T-cell (primary cell): ENCODE data around the gene SMIM14. TPM values are rescaled to one million over a fixed set of nuclear protein-coding genes. Genes with fewer than 3 reads are reported as not detected.

ENCODE experiments used
- ATAC-seq, 4 experiments: fragments of 200-7000 bp in 3 of 4; fragments of 150-1000 bp in 1 of 4; cut with Tn5 transposase; replicated peaks in 1 of 4; 1 replicate in 3 of 4; 2 replicates in 1 of 4; pipeline ENCODE4 v1.10.0; 2021; ENCODE audit warnings: moderate library complexity in 3 of 4, mild to moderate bottlenecking in 2 of 4, moderate number of reproducible peaks in 1 of 4
- CTCF ChIA-PET, 2 donors: fragments of 300-600 bp; sonication (Branson Sonifier 250); formaldehyde crosslinking; loops; one replicate each; lab custom pipeline; 2022; ENCODE audit warnings: antibody characterized with exemption in 2 of 2; lab: Charles Lee
- POLR2A ChIA-PET, 2 donors: fragments of 300-600 bp; sonication (Branson Sonifier 250); formaldehyde crosslinking; loops; one replicate each; lab custom pipeline; 2022; ENCODE audit warnings: antibody characterized with exemption in 2 of 2; lab: Charles Lee
- DNase-seq, 35 experiments: peaks; one replicate each; pipeline versions ENCODE4 v3.0.0 to v3.0.0-alpha.2; 2013 to 2023
- H3K27ac ChIP-seq: one replicate; pipeline ENCODE4 v1.5.1; 2013; ENCODE audit warnings: low read length
- H3K27me3 ChIP-seq, 2 experiments: replicated peaks in 1 of 2; 1 replicate in 1 of 2; 2 replicates in 1 of 2; pipeline versions ENCODE4 v1.6.1 to v1.7.0; 2013; ENCODE audit warnings: low read length in 1 of 2, mixed read lengths in 1 of 2; ENCODE audit not compliant: control insufficient read depth in 2 of 2, insufficient read depth in 2 of 2; ENCODE audit errors: extremely low read depth in 1 of 2
- H3K36me3 ChIP-seq, 2 donors: 1 replicate in 1 of 2; 2 replicates in 1 of 2; pipeline versions ENCODE4 v1.6.1 to v1.7.0; 2013; ENCODE audit warnings: low read length in 1 of 2; ENCODE audit not compliant: control insufficient read depth in 2 of 2, insufficient read depth in 1 of 2; ENCODE audit errors: extremely low read depth in 1 of 2
- H3K4me1 ChIP-seq, 2 experiments: 1 replicate in 1 of 2; 2 replicates in 1 of 2; pipeline versions ENCODE4 v1.6.1 to v1.7.0; 2013; ENCODE audit warnings: low read length in 2 of 2, mixed read lengths in 1 of 2; ENCODE audit not compliant: insufficient read depth in 2 of 2, control insufficient read depth in 1 of 2; ENCODE audit errors: extremely low read depth in 1 of 2
- H3K4me3 ChIP-seq, 2 donors: 1 replicate in 1 of 2; 2 replicates in 1 of 2; pipeline versions ENCODE4 v1.5.1 to v1.7.0; 2013; ENCODE audit warnings: mild to moderate bottlenecking in 2 of 2, low read length in 1 of 2, moderate library complexity in 1 of 2; ENCODE audit not compliant: control insufficient read depth in 1 of 2; ENCODE audit errors: extremely low read depth in 1 of 2
- H3K9me3 ChIP-seq: 2 replicates; pipeline ENCODE4 v1.7.0; 2013
- H3K27ac Mint-ChIP-seq, 2 donors: one replicate each; pipeline ENCODE4 v1.8.0; 2020 to 2021; ENCODE audit warnings: mild to moderate bottlenecking in 2 of 2, mixed read lengths in 2 of 2
- H3K27me3 Mint-ChIP-seq, 2 donors: one replicate each; pipeline ENCODE4 v1.8.0; 2021 to 2022; ENCODE audit warnings: mixed read lengths in 2 of 2
- H3K36me3 Mint-ChIP-seq: one replicate; pipeline ENCODE4 v1.8.0; 2021; ENCODE audit warnings: mixed read lengths
- H3K4me1 Mint-ChIP-seq, 3 donors: one replicate each; pipeline ENCODE4 v1.8.0; 2020 to 2022; ENCODE audit warnings: mixed read lengths in 3 of 3, mild to moderate bottlenecking in 1 of 3
- H3K4me3 Mint-ChIP-seq, 3 donors: one replicate each; pipeline ENCODE4 v1.8.0; 2020 to 2022; ENCODE audit warnings: mild to moderate bottlenecking in 3 of 3, mixed read lengths in 3 of 3, moderate library complexity in 3 of 3
- H3K9me3 Mint-ChIP-seq, 3 donors: one replicate each; pipeline ENCODE4 v1.8.0; 2020 to 2022; ENCODE audit warnings: mixed read lengths in 3 of 3
- WGBS: methylation state at CpG from one replicate; pipeline ENCODE4 v1.1.5; 2013; ENCODE audit warnings: missing lambda C conversion rate; ENCODE audit not compliant: insufficient coverage; 5-methylcytosine and 5-hydroxymethylcytosine counted together
- total RNA-seq, 35 experiments: library from RNA in 6 of 35; stranded (reverse) in 6 of 35; fragments of 120-200 nt in 1 of 35; gene quantifications; one replicate each; pipeline versions ENCODE4 v1.2.1 to v1.2.4 and lab custom pipeline; 2013 to 2026

The SMIM14 gene
- total RNA-seq, 5 donors from 2014 or later (not counting 1 experiment from before 2014, with no cell fraction given), result 4.8 to 17.2 (median 15.5) TPM

GRCh38 chr4:39502019-39502663 lies 136.5 kb downstream of the SMIM14 start:
- DNase-seq, result no peak
- Mint-ChIP-seq H3K27ac (no peak overlapping the region), H3K9me3 (no peaks in the 10 kb centered on the region), H3K4me3 (no peak overlapping the region), H3K27me3 (no peaks in the 10 kb centered on the region), H3K36me3 (peaks cover 45% of the 10 kb centered on the region), H3K4me1 (no peaks in the 10 kb centered on the region)
- Histone ChIP-seq H3K4me3 (no peak overlapping the region), H3K9me3 (no peaks in the 10 kb centered on the region), H3K27me3 (no peaks in the 10 kb centered on the region), H3K36me3 (peaks cover 4 to 41% of the 10 kb centered on the region in 2 donors), H3K27ac (no peak overlapping the region), H3K4me1 (no peaks in the 10 kb centered on the region)
- ChIA-PET POLR2A (interaction anchor here in 1 of 2 donors (0.7 kb wide), 1 partner anchor 10 kb away, joined by 3 read pairs; no protein-coding TSS in a partner anchor), CTCF (no interaction called here)
- no peak for ATAC-seq

GRCh38 chr4:39498727-39499020 lies 140.0 kb downstream of the SMIM14 start:
- Histone ChIP-seq H3K4me3 (no peak overlapping the region), H3K4me1 (no peaks in the 10 kb centered on the region), H3K27ac (no peak overlapping the region), H3K9me3 (no peaks in the 10 kb centered on the region), H3K27me3 (no peaks in the 10 kb centered on the region), H3K36me3 (peaks cover 0 to 21% of the 10 kb centered on the region in 2 donors)
- POLR2A ChIA-PET, result no interaction called here
- no peak overlapping the region for H3K4me3 Mint-ChIP-seq
- H3K9me3 Mint-ChIP-seq, result no peaks in the 10 kb centered on the region
- ATAC-seq (no peak), DNase-seq (no peak)
- H3K27ac Mint-ChIP-seq, result no peak overlapping the region
- CTCF ChIA-PET, result no interaction called here
- peaks cover 28% of the 10 kb centered on the region for H3K36me3 Mint-ChIP-seq
- H3K27me3 Mint-ChIP-seq, result no peaks in the 10 kb centered on the region
- no peaks in the 10 kb centered on the region for H3K4me1 Mint-ChIP-seq

GRCh38 chr4:39497909-39498726 lies 140.5 kb downstream of the SMIM14 start:
- H3K9me3 ChIP-seq, result no peaks in the 10 kb centered on the region
- H3K36me3 ChIP-seq, result peaks cover 0 to 17% of the 10 kb centered on the region in 2 donors
- ChIA-PET POLR2A (no interaction called here), CTCF (no interaction called here)
- no peaks in the 10 kb centered on the region for H3K27me3 Mint-ChIP-seq
- no peak overlapping the region for H3K27ac Mint-ChIP-seq
- H3K4me1 ChIP-seq, result no peaks in the 10 kb centered on the region
- peaks cover 23% of the 10 kb centered on the region for H3K36me3 Mint-ChIP-seq
- no peaks in the 10 kb centered on the region for H3K27me3 ChIP-seq
- no peak for ATAC-seq
- H3K9me3 Mint-ChIP-seq, result no peaks in the 10 kb centered on the region
- H3K4me1 Mint-ChIP-seq, result no peaks in the 10 kb centered on the region
- no peak overlapping the region for H3K27ac ChIP-seq
- no peak overlapping the region for H3K4me3 ChIP-seq
- WGBS, result 86% methylated on average over 1 of the region's 1 CpG
- DNase-seq, result no peak
- H3K4me3 Mint-ChIP-seq, result no peak overlapping the region

Other genes with a start within 250 kb of the SMIM14 start
- gene KLB, start 231.9 kb downstream of the SMIM14 start, total RNA-seq, result under 1 TPM in 1 of 5 donors, not detected in 4; 0.06 TPM
- 1,000 to 10,000 TPM; 2,481 to 3,129 (median 2,646) TPM for gene RPL9, start 179.9 kb downstream of the SMIM14 start, total RNA-seq
- 10 to 100 TPM; 11.3 to 22.8 (median 19.5) TPM for gene LIAS, start 179.8 kb downstream of the SMIM14 start, total RNA-seq
- 10 to 100 TPM in 4 of 5 donors, 1 to 10 TPM in 1; 7.6 to 22.8 (median 18.2) TPM for gene UGDH, start 111.4 kb downstream of the SMIM14 start, total RNA-seq
- 10 to 100 TPM; 32.5 to 46.9 (median 44.0) TPM for gene UBE2K, start 59.3 kb upstream of the SMIM14 start, total RNA-seq